ENCODE measurements around the gene PDZRN4. TPM values are rescaled to one million over a fixed set of nuclear protein-coding genes. Genes with fewer than 3 reads are reported as not detected.

PDZRN4 gene
- total and polyA plus RNA-seq, 2 of the 4 experiments (the other 2 are of a cell fraction), result not detected

DNA sequence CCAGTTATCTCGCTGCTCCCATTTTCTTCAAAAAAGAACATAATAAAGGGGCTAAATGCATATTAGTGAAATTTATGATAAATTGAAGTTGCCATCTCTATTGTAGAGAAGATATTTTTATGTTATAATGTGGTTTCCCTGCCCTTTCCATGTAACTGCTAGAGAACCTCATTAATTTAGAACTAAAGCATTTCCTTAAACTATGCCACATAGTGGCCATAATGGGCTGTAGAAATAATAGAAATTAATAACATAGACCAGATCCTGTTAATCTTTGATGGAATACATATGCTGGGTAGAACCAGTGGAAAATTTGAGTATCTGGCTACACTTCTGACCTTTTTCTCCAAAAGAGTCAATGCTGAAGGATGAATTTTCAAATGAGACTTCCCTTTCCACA lies 376.7 kb downstream of the PDZRN4 start:
- no peak overlapping the region for H2BK15ac ChIP-seq (ENCODE audit: low read depth, low read length)
- no peaks in the 10 kb centered on the region for H3K27me3 ChIP-seq (ENCODE audit: control insufficient read depth, insufficient read depth, low read length)
- H3K18ac ChIP-seq (ENCODE audit: low read depth, low read length), result no peak overlapping the region
- no peaks in the 10 kb centered on the region for H3K36me3 ChIP-seq (ENCODE audit: control insufficient read depth, insufficient read depth, low read length)
- no peaks in the 10 kb centered on the region for H3K9me1 ChIP-seq (ENCODE audit: insufficient read depth, low read length)
- H2BK120ac ChIP-seq (ENCODE audit: low read depth, low read length), result no peak overlapping the region
- ChIA-PET POLR2A (ENCODE audit: unreplicated experiment) (no interaction called here), CTCF (no interaction called here)
- no peak overlapping the region for H2AK5ac ChIP-seq (ENCODE audit: low read depth, low read length)
- H3K4me1 ChIP-seq (ENCODE audit: control insufficient read depth, insufficient read depth, low read length), result no peaks in the 10 kb centered on the region
- DNase-seq (no peak), ATAC-seq (ENCODE audit: low read depth) (no peak)
- intact Hi-C loops (cut with micrococcal nuclease), result no loop called here
- WGBS, 2 experiments (ENCODE audit: extremely low coverage in 2 of 2, insufficient read length in 1 of 2), result no CpG with 5 or more reads among the region's 1 CpG
- H3K56ac ChIP-seq (ENCODE audit: extremely low read depth, insufficient read depth, low read length), result no peak overlapping the region
- H3K4me3 ChIP-seq (ENCODE audit: insufficient read depth, low read depth, low read length), result no peak overlapping the region
- TF ChIP-seq RAD21 (IDR thresholded peaks at IDR 0.05; ENCODE audit: low read length) (no peak), FOS (IDR thresholded peaks at IDR 0.05; ENCODE audit: low read depth, low read length) (no peak), MAFK (IDR thresholded peaks at IDR 0.05; ENCODE audit: low read depth, low read length) (no peak), RCOR1 (IDR thresholded peaks at IDR 0.05; ENCODE audit: insufficient replicate concordance, low read length) (no peak), BHLHE40 (IDR thresholded peaks at IDR 0.05; ENCODE audit: low read depth, low read length) (no peak), MXI1 (IDR thresholded peaks at IDR 0.05; ENCODE audit: borderline replicate concordance, low read depth, low read length) (no peak), USF2 (IDR thresholded peaks at IDR 0.05; ENCODE audit: low read depth, low read length) (no peak), MAZ (IDR thresholded peaks at IDR 0.05; ENCODE audit: borderline replicate concordance, low read depth, low read length) (no peak), ELK1 (IDR thresholded peaks at IDR 0.05; ENCODE audit: borderline replicate concordance, low read depth, low read length) (no peak), NFE2L2 (IDR thresholded peaks at IDR 0.05; ENCODE audit: low read depth, low read length) (no peak), CHD1 (IDR thresholded peaks at IDR 0.05; ENCODE audit: low read depth, low read length) (no peak), RFX5 (IDR thresholded peaks at IDR 0.05; ENCODE audit: low read depth, low read length) (no peak), POLR2A (IDR thresholded peaks at IDR 0.05; ENCODE audit: low read depth, low read length) (no peak), CEBPB (IDR thresholded peaks at IDR 0.05; ENCODE audit: low read depth, low read length) (no peak), SMC3 (IDR thresholded peaks at IDR 0.05; ENCODE audit: low read depth, low read length) (no peak)
- TF ChIP-seq, protein P1, sequence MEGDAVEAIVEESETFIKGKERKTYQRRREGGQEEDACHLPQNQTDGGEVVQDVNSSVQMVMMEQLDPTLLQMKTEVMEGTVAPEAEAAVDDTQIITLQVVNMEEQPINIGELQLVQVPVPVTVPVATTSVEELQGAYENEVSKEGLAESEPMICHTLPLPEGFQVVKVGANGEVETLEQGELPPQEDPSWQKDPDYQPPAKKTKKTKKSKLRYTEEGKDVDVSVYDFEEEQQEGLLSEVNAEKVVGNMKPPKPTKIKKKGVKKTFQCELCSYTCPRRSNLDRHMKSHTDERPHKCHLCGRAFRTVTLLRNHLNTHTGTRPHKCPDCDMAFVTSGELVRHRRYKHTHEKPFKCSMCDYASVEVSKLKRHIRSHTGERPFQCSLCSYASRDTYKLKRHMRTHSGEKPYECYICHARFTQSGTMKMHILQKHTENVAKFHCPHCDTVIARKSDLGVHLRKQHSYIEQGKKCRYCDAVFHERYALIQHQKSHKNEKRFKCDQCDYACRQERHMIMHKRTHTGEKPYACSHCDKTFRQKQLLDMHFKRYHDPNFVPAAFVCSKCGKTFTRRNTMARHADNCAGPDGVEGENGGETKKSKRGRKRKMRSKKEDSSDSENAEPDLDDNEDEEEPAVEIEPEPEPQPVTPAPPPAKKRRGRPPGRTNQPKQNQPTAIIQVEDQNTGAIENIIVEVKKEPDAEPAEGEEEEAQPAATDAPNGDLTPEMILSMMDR (conservative IDR thresholded peaks at IDR 0.05; ENCODE audit: low read depth, low read length), result no peak
- no TSS peak for BruUV-seq (replicated peaks)
- no peak overlapping the region for H3K9ac ChIP-seq (ENCODE audit: low read depth, low read length)
- dilution Hi-C loops (cut with HindIII; ENCODE audit: low sequenced_read_pairs, unreplicated experiment), result no loop called here
- H2BK5ac ChIP-seq (ENCODE audit: low read depth, low read length, poor library complexity, severe bottlenecking), result no peak overlapping the region
- H3K9me3 ChIP-seq (ENCODE audit: control insufficient read depth, insufficient read depth, low read length), result no peaks in the 10 kb centered on the region
- H2AFZ ChIP-seq (replicated peaks; ENCODE audit: low read length, poor library complexity), result no peak overlapping the region
- H4K91ac ChIP-seq (ENCODE audit: insufficient read depth, low read depth, low read length), result no peak overlapping the region
- no peaks in the 10 kb centered on the region for H4K20me1 ChIP-seq (ENCODE audit: insufficient read depth, low read length)
- H3K23ac ChIP-seq (ENCODE audit: low read depth, low read length), result no peak overlapping the region
- no peak overlapping the region for H3K4ac ChIP-seq (ENCODE audit: low read depth, low read length)
- H2AK9ac ChIP-seq (replicated peaks; ENCODE audit: low read depth, low read length, poor library complexity), result no peak overlapping the region
- H4K8ac ChIP-seq (ENCODE audit: low read depth in 2 of 2, low read length in 2 of 2), result no peak overlapping the region
- no peak overlapping the region for H2BK20ac ChIP-seq (ENCODE audit: low read depth, low read length)
- no peak overlapping the region for H3K14ac ChIP-seq (replicated peaks; ENCODE audit: low read depth, low read length)
- no peaks in the 10 kb centered on the region for H3K79me1 ChIP-seq (ENCODE audit: low read depth in 1 of 2, low read length in 2 of 2)
- in situ Hi-C loops (cut with MboI; ENCODE audit: low sequenced_read_pairs), result no loop called here
- no peak overlapping the region for H3K27ac ChIP-seq (ENCODE audit: insufficient read depth, low read length)
- H4K5ac ChIP-seq (ENCODE audit: low read depth, low read length), result no peak overlapping the region
- no peak overlapping the region for H3K4me2 ChIP-seq (ENCODE audit: low read depth, low read length)

Data from IMR-90 (cell line).